Measurements from ENCODE around the gene NCOA1. TPM values are rescaled to one million over a fixed set of nuclear protein-coding genes. Genes with fewer than 3 reads are reported as not detected.

The NCOA1 gene
- total RNA-seq, 2 donors from 2014 or later, result 20.1 to 22.6 TPM

GRCh38 chr2:24671230-24671629 is 180.2 kb downstream of the NCOA1 start:
- Mint-ChIP-seq H3K27ac (no peak overlapping the region), H3K9me3 (no peaks in the 10 kb centered on the region), H3K27me3 (ENCODE audit: insufficient read depth) (no peaks in the 10 kb centered on the region), H3K4me1 (no peaks in the 10 kb centered on the region), H3K36me3 (ENCODE audit: low read depth) (peaks cover 3% of the 10 kb centered on the region), H3K4me3 (no peak overlapping the region)
- Histone ChIP-seq H3K4me3 (ENCODE audit: low read length) (no peak overlapping the region), H3K9ac (ENCODE audit: extremely low read depth, low read length, poor library complexity, severe bottlenecking) (no peak overlapping the region), H3K9me3 (ENCODE audit: control insufficient read depth, low read length) (no peaks in the 10 kb centered on the region), H3K27ac (ENCODE audit: low read depth, low read length) (no peak overlapping the region), H3K27me3 (ENCODE audit: control insufficient read depth, insufficient read depth, low read length, poor library complexity, severe bottlenecking) (no peaks in the 10 kb centered on the region), H3K4me1 (ENCODE audit: control insufficient read depth, insufficient read depth, low read length) (no peaks in the 10 kb centered on the region), H3K36me3 (ENCODE audit: control insufficient read depth, insufficient read depth, low read length) (no peaks in the 10 kb centered on the region)
- no peak for TF ChIP-seq CTCF (conservative IDR thresholded peaks at IDR 0.05)
- DNase-seq, result no peak
- WGBS, 2 experiments (ENCODE audit: insufficient coverage in 1 of 2, insufficient read length in 1 of 2), result 95% methylated on average over 1 of the region's 1 CpG; no CpG with 5 or more reads in 1 of the 2 experiments

- no peak overlapping the region for H3K4me3 Mint-ChIP-seq
- no peak overlapping the region for H3K9ac ChIP-seq (ENCODE audit: extremely low read depth, low read length, poor library complexity, severe bottlenecking)
- peaks cover 11% of the 10 kb centered on the region for H3K36me3 Mint-ChIP-seq (ENCODE audit: low read depth)
- no peak overlapping the region for H3K4me3 ChIP-seq (ENCODE audit: low read length)
- H3K9me3 Mint-ChIP-seq, result no peaks in the 10 kb centered on the region
- H3K36me3 ChIP-seq (ENCODE audit: control insufficient read depth, insufficient read depth, low read length), result no peaks in the 10 kb centered on the region
- no peaks in the 10 kb centered on the region for H3K27me3 ChIP-seq (ENCODE audit: control insufficient read depth, insufficient read depth, low read length, poor library complexity, severe bottlenecking)
- H3K9me3 ChIP-seq (ENCODE audit: control insufficient read depth, low read length), result no peaks in the 10 kb centered on the region
- WGBS, 2 experiments (ENCODE audit: insufficient coverage in 1 of 2, insufficient read length in 1 of 2), result 86 to 100% methylated on average over 1 to 3 of the region's 3 CpGs
- H3K27me3 Mint-ChIP-seq (ENCODE audit: insufficient read depth), result no peaks in the 10 kb centered on the region
- DNase-seq, result no peak
- no peaks in the 10 kb centered on the region for H3K4me1 ChIP-seq (ENCODE audit: control insufficient read depth, insufficient read depth, low read length)
- TF ChIP-seq CTCF (conservative IDR thresholded peaks at IDR 0.05), result no peak
- no peaks in the 10 kb centered on the region for H3K4me1 Mint-ChIP-seq
- no peak overlapping the region for H3K27ac ChIP-seq (ENCODE audit: low read depth, low read length)
- no peak overlapping the region for H3K27ac Mint-ChIP-seq
These were observed 181.5 kb downstream of the NCOA1 start for GRCh38 chr2:24672589-24672988.

GRCh38 chr2:24675338-24675737 is 184.3 kb downstream of the NCOA1 start:
- H3K36me3 Mint-ChIP-seq (ENCODE audit: low read depth), result peaks cover 23% of the 10 kb centered on the region
- Histone ChIP-seq H3K9ac (ENCODE audit: extremely low read depth, low read length, poor library complexity, severe bottlenecking) (no peak overlapping the region), H3K27me3 (ENCODE audit: control insufficient read depth, insufficient read depth, low read length, poor library complexity, severe bottlenecking) (no peaks in the 10 kb centered on the region), H3K27ac (ENCODE audit: low read depth, low read length) (no peak overlapping the region), H3K36me3 (ENCODE audit: control insufficient read depth, insufficient read depth, low read length) (peaks cover 3% of the 10 kb centered on the region), H3K4me1 (ENCODE audit: control insufficient read depth, insufficient read depth, low read length) (no peaks in the 10 kb centered on the region), H3K9me3 (ENCODE audit: control insufficient read depth, low read length) (no peaks in the 10 kb centered on the region), H3K4me3 (ENCODE audit: low read length) (no peak overlapping the region)
- no peak overlapping the region for H3K27ac Mint-ChIP-seq
- no peak for DNase-seq
- H3K4me1 Mint-ChIP-seq, result no peaks in the 10 kb centered on the region
- 95 to 97% methylated on average over 6 to 7 of the region's 7 CpGs for WGBS, 2 experiments (ENCODE audit: insufficient coverage in 1 of 2, insufficient read length in 1 of 2)
- H3K27me3 Mint-ChIP-seq (ENCODE audit: insufficient read depth), result no peaks in the 10 kb centered on the region
- no peak overlapping the region for H3K4me3 Mint-ChIP-seq
- TF ChIP-seq CTCF (conservative IDR thresholded peaks at IDR 0.05), result no peak
- no peaks in the 10 kb centered on the region for H3K9me3 Mint-ChIP-seq

All from endodermal cell (in vitro differentiated cells).